Nephron progenitor cell (in vitro differentiated cells): ENCODE results near the gene CAPN2.

Experiments used
- DNase-seq: peaks from one replicate; pipeline ENCODE4 v3.0.0; 2021
- H3K27ac Mint-ChIP-seq: 2 replicates; pipeline ENCODE4 v1.8.0; 2021; ENCODE audit warnings: mild to moderate bottlenecking, moderate library complexity, mixed read lengths
- H3K27me3 Mint-ChIP-seq: 2 replicates; pipeline ENCODE4 v1.8.0; 2021; ENCODE audit warnings: mild to moderate bottlenecking, low read depth, mixed read lengths; ENCODE audit not compliant: poor library complexity
- H3K36me3 Mint-ChIP-seq: 2 replicates; pipeline ENCODE4 v1.8.0; 2021; ENCODE audit warnings: low read depth, mixed read lengths
- H3K4me1 Mint-ChIP-seq: 2 replicates; pipeline ENCODE4 v1.8.0; 2021; ENCODE audit warnings: mixed read lengths
- H3K4me3 Mint-ChIP-seq: 2 replicates; pipeline ENCODE4 v1.8.0; 2021; ENCODE audit warnings: mild to moderate bottlenecking, moderate library complexity, mixed read lengths
- H3K9me3 Mint-ChIP-seq: 2 replicates; pipeline ENCODE4 v1.8.0; 2021; ENCODE audit warnings: mild to moderate bottlenecking, moderate library complexity, mixed read lengths
- TF ChIP-seq, protein P1 (sequence below): fragments of 200-600 bp; sonication (generic); IDR thresholded peaks from 2 replicates; pipeline ENCODE4 v1.5.0; 2021; ENCODE audit warnings: antibody characterized with exemption

The CAPN2 gene

DNA sequence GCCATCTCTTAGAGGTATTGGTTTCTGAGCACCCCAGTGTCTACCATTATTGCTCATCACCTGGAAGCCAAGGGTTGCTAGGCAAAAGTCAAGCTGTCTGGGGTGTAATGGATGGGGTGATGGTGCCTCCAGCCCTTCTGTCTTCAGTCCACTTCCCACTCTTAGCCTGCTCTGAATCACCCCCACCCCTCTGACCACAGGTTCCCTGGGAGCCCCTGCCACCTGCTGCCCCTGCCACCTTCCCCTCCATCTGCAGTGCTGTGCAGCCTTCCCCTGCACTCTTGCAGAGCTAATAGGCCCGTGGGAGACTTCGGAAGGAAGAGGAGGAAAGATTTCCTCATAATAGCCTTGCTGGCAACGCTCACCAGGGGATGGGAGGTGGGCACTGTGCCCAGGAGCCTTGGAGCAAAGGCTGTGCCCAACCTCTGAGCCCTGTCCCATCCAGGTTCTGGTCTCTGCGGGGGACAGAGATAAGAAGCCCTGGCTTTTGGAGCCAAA, 35.5 kb downstream of the CAPN2 start:
- peaks cover 25% of the 10 kb centered on the region for H3K4me1 Mint-ChIP-seq
- H3K27me3 Mint-ChIP-seq: peaks cover 15% of the 10 kb centered on the region
- no peaks in the 10 kb centered on the region for H3K9me3 Mint-ChIP-seq
- TF ChIP-seq, protein P1, sequence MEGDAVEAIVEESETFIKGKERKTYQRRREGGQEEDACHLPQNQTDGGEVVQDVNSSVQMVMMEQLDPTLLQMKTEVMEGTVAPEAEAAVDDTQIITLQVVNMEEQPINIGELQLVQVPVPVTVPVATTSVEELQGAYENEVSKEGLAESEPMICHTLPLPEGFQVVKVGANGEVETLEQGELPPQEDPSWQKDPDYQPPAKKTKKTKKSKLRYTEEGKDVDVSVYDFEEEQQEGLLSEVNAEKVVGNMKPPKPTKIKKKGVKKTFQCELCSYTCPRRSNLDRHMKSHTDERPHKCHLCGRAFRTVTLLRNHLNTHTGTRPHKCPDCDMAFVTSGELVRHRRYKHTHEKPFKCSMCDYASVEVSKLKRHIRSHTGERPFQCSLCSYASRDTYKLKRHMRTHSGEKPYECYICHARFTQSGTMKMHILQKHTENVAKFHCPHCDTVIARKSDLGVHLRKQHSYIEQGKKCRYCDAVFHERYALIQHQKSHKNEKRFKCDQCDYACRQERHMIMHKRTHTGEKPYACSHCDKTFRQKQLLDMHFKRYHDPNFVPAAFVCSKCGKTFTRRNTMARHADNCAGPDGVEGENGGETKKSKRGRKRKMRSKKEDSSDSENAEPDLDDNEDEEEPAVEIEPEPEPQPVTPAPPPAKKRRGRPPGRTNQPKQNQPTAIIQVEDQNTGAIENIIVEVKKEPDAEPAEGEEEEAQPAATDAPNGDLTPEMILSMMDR: no peak
- H3K36me3 Mint-ChIP-seq: peaks cover 55% of the 10 kb centered on the region
- no peak for DNase-seq
- H3K27ac Mint-ChIP-seq: no peak overlapping the region
- H3K4me3 Mint-ChIP-seq: peak overlapping the region; percentile 89

DNA sequence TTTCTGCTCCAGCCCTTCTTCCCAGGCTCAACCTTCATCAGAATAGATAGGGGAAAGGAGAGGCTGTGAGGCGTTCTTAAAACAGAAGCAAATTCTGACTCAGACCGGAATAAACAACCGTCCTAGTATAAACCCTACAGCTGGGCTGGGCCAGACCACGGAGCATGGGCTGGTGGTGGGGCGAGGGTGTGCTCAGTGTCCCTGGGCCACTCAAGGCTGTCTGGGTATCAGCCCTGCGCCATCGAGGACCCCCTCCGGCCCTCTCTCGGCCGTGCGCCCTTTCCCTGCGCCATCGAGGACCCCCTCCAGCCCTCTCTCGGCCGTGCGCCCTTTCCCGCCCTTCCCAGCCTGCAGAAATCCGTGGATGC, 36.0 kb downstream of the CAPN2 start:
- Mint-ChIP-seq H3K27ac (no peak overlapping the region), H3K4me3 (peak overlapping the region; percentile 89), H3K36me3 (peaks cover 57% of the 10 kb centered on the region), H3K9me3 (no peaks in the 10 kb centered on the region), H3K4me1 (peaks cover 26% of the 10 kb centered on the region), H3K27me3 (peaks cover 12% of the 10 kb centered on the region)
- TF ChIP-seq, protein P1: no peak
- DNase-seq: no peak

- peak overlapping the region; percentile 89 for H3K4me3 Mint-ChIP-seq
- peaks cover 26% of the 10 kb centered on the region for H3K4me1 Mint-ChIP-seq
- peaks cover 12% of the 10 kb centered on the region for H3K27me3 Mint-ChIP-seq
Observed at GRCh38 chr1:223748773-223749733, 36.7 kb downstream of the CAPN2 start.

GRCh38 chr1:223750730-223751570, 38.6 kb downstream of the CAPN2 start:
- Mint-ChIP-seq H3K36me3 (peaks cover 49% of the 10 kb centered on the region), H3K4me3 (no peak overlapping the region), H3K27ac (no peak overlapping the region), H3K9me3 (no peaks in the 10 kb centered on the region), H3K4me1 (peaks cover 27% of the 10 kb centered on the region), H3K27me3 (peaks cover 12% of the 10 kb centered on the region)
- DNase-seq: no peak
- TF ChIP-seq, protein P1: no peak

More at GRCh38 chr1:223748773-223749733, 36.7 kb downstream of the CAPN2 start:
- peak; percentile 73 for DNase-seq
- Mint-ChIP-seq H3K36me3 (peaks cover 59% of the 10 kb centered on the region), H3K27ac (peak overlapping the region; percentile 83), H3K9me3 (no peaks in the 10 kb centered on the region)
- TF ChIP-seq, protein P1: peak; percentile 97

DNA sequence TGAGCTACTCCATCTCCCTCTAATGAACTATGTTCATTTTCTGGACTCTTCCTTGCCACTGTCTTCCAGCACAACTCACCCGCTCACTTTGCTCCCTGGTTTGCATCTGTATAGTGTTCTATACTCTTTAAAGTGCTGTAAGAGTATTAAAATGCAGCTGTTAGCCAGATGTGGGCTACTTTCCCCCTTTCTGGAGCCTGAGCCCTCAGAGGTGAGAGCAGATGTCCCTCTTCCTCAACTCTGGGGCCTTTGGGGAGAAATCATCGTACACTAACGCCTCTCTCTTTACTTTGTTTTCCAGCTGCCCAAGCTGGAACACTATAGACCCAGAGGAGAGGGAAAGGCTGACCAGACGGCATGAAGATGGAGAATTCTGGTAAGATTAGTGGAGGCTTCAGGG, 39.4 kb downstream of the CAPN2 start:
- no peak overlapping the region for H3K4me3 Mint-ChIP-seq
- H3K36me3 Mint-ChIP-seq: peaks cover 42% of the 10 kb centered on the region
- H3K4me1 Mint-ChIP-seq: peaks cover 30% of the 10 kb centered on the region
- no peak overlapping the region for H3K27ac Mint-ChIP-seq
- DNase-seq: no peak
- peaks cover 12% of the 10 kb centered on the region for H3K27me3 Mint-ChIP-seq
- no peaks in the 10 kb centered on the region for H3K9me3 Mint-ChIP-seq
- TF ChIP-seq, protein P1: no peak
